Measurements from ENCODE around the gene PRR14L.
A peak's percentile ranks its signal among the peaks of the same experiment; 100 is the strongest.
"Not testable (repeated sequence)": the region's sequence is repeated elsewhere in the genome, so short reads cannot be mapped to it uniquely, and the experiment has no call there.

Gene PRR14L

GRCh38 chr22:31740314-31740713, 9.6 kb downstream of the PRR14L start:
- DNase-seq (ENCODE audit: low spot score): not testable (repeated sequence)

- DNase-seq (ENCODE audit: low spot score): no peak
Measured at GRCh38 chr22:31739795-31740201, 10.1 kb downstream of the PRR14L start.

- no peak for DNase-seq (ENCODE audit: low spot score)
Measured at GRCh38 chr22:31738566-31738965, 11.4 kb downstream of the PRR14L start.

- DNase-seq (ENCODE audit: low spot score): no peak
Measured at GRCh38 chr22:31737932-31738331, 12.0 kb downstream of the PRR14L start.

- no peak for DNase-seq (ENCODE audit: low spot score)
Measured at GRCh38 chr22:31736458-31736857, 13.5 kb downstream of the PRR14L start.

GRCh38 chr22:31734512-31734911, 15.4 kb downstream of the PRR14L start:
- DNase-seq (ENCODE audit: low spot score): no peak

GRCh38 chr22:31733580-31734079, 16.3 kb downstream of the PRR14L start:
- DNase-seq (ENCODE audit: low spot score): no peak

- no peak for DNase-seq (ENCODE audit: low spot score)
Measured at GRCh38 chr22:31732089-31732829, 17.7 kb downstream of the PRR14L start.

GRCh38 chr22:31730344-31730711, 19.6 kb downstream of the PRR14L start:
- DNase-seq (ENCODE audit: low spot score): no peak

GRCh38 chr22:31728857-31729256, 21.1 kb downstream of the PRR14L start:
- DNase-seq (ENCODE audit: low spot score): no peak

- DNase-seq (ENCODE audit: low spot score): no peak
Measured at GRCh38 chr22:31726692-31727091, 23.2 kb downstream of the PRR14L start.

- DNase-seq (ENCODE audit: low spot score): no peak
Measured at GRCh38 chr22:31723723-31724122, 26.2 kb downstream of the PRR14L start.

- DNase-seq (ENCODE audit: low spot score): no peak
Measured at GRCh38 chr22:31719850-31720471, 30.0 kb downstream of the PRR14L start.

- no peak for DNase-seq (ENCODE audit: low spot score)
Measured at GRCh38 chr22:31715147-31715778, 34.7 kb downstream of the PRR14L start.

- not testable (repeated sequence) for DNase-seq (ENCODE audit: low spot score)
Measured at GRCh38 chr22:31711226-31711625, 38.7 kb downstream of the PRR14L start.

GRCh38 chr22:31707519-31707918, 42.4 kb downstream of the PRR14L start:
- no peak for DNase-seq (ENCODE audit: low spot score)

GRCh38 chr22:31695423-31695822, 54.5 kb downstream of the PRR14L start:
- no peak for DNase-seq (ENCODE audit: low spot score)

- not testable (repeated sequence) for DNase-seq (ENCODE audit: low spot score)
Measured at GRCh38 chr22:31694046-31694445, 55.9 kb downstream of the PRR14L start.

GRCh38 chr22:31692186-31692886, 57.6 kb downstream of the PRR14L start:
- DNase-seq (ENCODE audit: low spot score): peak; percentile 69

- no peak for DNase-seq (ENCODE audit: low spot score)
Measured at GRCh38 chr22:31691408-31691807, 58.5 kb downstream of the PRR14L start.

GRCh38 chr22:31683181-31684105, 66.5 kb downstream of the PRR14L start:
- DNase-seq (ENCODE audit: low spot score): no peak

All from activated CD4-positive, alpha-beta T cell treated with anti-CD3 and anti-CD28 coated beads, Interleukin-2, Interleukin-4, amounts not matched to agents 100 ng/mL and 50 ng/mL, durations not matched to agents 16 hours and 8 hours (primary cell).